Fibroblast of mammary gland (primary cell): ENCODE data around the gene SLC12A7.
"Not testable (repeated sequence)": the region's sequence is repeated elsewhere in the genome, so short reads cannot be mapped to it uniquely, and the experiment has no call there.

ENCODE experiments used
- DNase-seq: peaks from one replicate; pipeline ENCODE4 v3.0.0-alpha.2; 2010; ENCODE audit warnings: low read depth
- H3K4me3 ChIP-seq: 2 replicates; pipeline ENCODE4 v1.5.1; 2011; ENCODE audit warnings: low read depth, mild to moderate bottlenecking, low read length, moderate library complexity; ENCODE audit not compliant: control insufficient read depth
- TF ChIP-seq, protein P1 (sequence below): conservative IDR thresholded peaks from 2 replicates; pipeline ENCODE4 v1.5.1; 2011; ENCODE audit warnings: low read depth, low read length, inconsistent platforms; ENCODE audit not compliant: control insufficient read depth, insufficient read depth

SLC12A7 gene

DNA sequence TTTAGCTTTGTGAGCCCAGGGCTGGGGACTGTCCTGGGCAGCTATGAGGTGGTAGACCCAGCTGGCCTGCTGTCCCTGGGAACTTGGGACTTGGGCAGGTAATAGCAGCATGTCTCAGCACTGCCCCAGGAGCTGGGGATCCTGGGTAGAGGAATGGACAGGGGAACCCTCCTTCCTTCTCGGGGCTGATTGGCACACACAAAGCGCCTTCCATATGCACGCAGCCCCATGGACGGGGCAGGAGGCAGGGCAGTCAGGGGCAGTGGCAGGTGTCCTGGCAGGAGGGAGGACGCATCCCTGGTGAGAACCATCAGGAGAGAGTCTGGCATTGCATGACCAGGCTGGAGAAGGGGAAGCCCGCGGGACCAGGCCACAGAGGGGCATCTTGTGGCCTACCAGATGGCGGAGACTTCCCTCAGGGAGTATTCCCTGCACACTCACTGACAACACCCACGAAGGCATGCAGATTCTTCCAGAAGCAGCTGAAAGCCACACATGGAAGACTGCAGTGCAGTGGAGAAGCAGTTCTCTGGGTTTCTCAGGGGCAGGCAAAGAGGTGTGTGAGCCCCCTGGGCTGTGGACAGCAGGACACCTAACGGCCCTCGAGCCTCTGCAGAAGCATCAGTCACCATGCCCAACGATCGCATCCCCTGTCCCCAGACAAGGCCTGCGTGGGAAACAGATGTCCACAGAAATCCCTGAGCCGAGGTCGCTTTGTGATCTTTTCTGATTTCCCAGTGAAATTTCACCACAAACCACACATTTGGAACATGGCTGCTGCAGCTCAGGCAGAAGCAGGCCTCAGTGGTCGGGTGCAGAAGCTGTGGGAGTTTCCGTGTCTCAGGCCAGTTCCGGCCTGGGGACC lies 110.2 kb downstream of the SLC12A7 start:
- TF ChIP-seq, protein P1, sequence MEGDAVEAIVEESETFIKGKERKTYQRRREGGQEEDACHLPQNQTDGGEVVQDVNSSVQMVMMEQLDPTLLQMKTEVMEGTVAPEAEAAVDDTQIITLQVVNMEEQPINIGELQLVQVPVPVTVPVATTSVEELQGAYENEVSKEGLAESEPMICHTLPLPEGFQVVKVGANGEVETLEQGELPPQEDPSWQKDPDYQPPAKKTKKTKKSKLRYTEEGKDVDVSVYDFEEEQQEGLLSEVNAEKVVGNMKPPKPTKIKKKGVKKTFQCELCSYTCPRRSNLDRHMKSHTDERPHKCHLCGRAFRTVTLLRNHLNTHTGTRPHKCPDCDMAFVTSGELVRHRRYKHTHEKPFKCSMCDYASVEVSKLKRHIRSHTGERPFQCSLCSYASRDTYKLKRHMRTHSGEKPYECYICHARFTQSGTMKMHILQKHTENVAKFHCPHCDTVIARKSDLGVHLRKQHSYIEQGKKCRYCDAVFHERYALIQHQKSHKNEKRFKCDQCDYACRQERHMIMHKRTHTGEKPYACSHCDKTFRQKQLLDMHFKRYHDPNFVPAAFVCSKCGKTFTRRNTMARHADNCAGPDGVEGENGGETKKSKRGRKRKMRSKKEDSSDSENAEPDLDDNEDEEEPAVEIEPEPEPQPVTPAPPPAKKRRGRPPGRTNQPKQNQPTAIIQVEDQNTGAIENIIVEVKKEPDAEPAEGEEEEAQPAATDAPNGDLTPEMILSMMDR = no peak
- H3K4me3 ChIP-seq = no peak overlapping the region
- DNase-seq = no peak

DNA sequence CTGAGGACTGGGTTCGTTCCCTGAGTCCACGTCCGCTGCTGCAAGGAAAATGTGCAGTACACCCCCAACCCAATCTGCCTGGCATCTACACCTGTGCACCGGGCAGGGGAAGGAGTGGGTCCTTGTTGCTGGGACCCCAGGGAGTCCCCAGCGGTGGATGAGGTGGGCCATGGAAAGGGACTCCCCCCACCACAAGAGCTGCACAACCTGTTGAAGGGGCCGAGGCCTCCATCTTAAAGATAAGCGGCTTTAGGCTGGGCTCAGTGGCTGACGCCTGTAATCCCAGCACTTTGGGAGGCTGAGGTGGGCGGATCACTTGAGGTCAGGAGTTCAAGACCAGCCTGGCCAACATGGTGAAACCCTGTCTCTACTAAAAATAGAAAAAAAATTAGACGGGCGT lies 111.0 kb downstream of the SLC12A7 start:
- H3K4me3 ChIP-seq, DNase-seq: not testable (repeated sequence)
